NCI-H187 treated with DMSO at 0.1 percent for 48 hours (cell line): Measurements from ENCODE around the gene ICAM5.
"Not testable (repeated sequence)": the region's sequence is repeated elsewhere in the genome, so short reads cannot be mapped to it uniquely, and the experiment has no call there.

ENCODE experiments used
- DNase-seq: peaks from one replicate; lab custom pipeline; 2025; lab: John Stamatoyannopoulos, UW

The ICAM5 gene

DNA sequence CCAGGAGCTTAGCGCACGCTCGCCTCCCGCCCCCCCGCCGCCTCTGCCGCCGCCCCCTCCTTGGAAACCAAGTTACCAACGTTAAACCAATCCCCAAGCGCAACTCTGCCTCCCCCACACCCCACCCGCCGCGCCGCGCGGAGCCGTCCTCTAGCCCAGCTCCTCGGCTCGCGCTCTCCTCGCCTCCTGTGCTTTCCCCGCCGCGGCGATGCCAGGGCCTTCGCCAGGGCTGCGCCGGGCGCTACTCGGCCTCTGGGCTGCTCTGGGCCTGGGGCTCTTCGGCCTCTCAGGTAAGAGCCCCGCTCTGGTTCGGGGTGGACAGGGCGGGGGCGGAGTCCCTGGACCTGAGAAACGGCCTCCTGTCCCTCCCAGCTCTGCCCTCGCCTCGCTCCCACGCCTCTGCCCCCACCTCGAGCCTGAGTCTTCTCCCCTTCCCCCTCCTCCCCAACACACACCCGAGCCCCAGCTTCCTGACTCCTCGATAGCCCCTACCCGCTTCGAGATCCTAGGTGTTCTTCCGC is at the start of gene ICAM5:
TSS of gene ICAM5 (plus strand) at position 117 of the 521 bp plus-strand sequence. CDS start at position 209, 92 bp downstream.
- no peak for DNase-seq

GRCh38 chr19:10241826-10242449 is 47.8 kb upstream of the ICAM5 start:
- DNase-seq, result not testable (repeated sequence)

DNA sequence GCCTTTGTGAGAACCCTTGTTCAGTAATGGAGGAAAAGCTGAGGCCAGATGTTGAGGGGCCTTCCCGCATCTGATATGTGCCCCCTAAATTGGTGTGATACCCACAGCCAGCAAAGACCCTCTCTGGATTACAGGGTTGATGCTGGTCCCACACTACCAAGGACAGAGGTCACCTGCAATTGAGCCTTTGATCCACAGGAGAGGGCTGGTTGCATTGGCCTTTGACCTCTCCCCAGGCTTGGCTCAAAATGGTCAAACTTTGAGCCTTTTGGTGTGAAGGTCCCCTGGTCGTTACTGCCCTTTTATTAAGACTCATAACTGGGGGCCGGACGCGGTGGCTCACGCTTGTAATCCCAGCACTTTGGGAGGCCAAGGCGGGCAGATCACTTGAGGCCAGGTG is 46.1 kb upstream of the ICAM5 start:
- no peak for DNase-seq

DNA sequence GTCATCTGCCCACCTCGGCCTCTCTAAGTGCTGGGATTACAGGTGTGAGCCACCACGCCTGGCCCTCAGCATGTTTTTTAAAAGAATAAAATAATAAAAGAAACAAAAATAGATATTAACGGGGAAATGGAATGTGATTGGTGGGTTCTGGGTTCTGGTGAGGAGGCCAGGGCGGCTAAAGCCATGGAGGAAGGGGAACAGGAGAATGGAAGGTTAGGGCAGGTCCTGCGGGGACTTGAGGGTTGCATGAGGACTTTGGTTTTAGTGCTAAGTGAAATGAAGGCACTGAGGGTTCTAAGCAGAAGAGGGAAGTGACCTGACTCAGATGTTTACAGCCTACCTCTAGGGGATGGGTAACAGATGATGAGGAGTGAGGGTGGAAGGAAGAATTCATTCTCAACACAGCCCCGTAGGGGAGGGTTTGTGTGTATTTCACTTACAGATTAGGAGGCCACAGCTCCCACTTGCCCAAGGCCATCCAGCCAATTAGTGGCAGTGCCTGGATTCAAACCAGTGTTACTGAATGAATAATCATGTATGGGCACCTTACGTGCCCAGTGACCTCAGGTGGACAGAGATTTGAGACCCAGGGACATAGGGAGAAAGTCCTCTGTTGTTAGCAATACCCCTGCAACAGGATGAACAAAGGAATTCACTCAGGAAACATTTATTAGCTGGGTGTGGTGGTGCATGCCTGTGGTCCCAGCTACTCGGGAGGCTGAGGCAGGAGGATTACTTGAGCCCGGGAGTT is 44.4 kb upstream of the ICAM5 start:
- DNase-seq, result no peak

- no peak for DNase-seq
Measured at GRCh38 chr19:10246511-10246910, 43.2 kb upstream of the ICAM5 start.

DNA sequence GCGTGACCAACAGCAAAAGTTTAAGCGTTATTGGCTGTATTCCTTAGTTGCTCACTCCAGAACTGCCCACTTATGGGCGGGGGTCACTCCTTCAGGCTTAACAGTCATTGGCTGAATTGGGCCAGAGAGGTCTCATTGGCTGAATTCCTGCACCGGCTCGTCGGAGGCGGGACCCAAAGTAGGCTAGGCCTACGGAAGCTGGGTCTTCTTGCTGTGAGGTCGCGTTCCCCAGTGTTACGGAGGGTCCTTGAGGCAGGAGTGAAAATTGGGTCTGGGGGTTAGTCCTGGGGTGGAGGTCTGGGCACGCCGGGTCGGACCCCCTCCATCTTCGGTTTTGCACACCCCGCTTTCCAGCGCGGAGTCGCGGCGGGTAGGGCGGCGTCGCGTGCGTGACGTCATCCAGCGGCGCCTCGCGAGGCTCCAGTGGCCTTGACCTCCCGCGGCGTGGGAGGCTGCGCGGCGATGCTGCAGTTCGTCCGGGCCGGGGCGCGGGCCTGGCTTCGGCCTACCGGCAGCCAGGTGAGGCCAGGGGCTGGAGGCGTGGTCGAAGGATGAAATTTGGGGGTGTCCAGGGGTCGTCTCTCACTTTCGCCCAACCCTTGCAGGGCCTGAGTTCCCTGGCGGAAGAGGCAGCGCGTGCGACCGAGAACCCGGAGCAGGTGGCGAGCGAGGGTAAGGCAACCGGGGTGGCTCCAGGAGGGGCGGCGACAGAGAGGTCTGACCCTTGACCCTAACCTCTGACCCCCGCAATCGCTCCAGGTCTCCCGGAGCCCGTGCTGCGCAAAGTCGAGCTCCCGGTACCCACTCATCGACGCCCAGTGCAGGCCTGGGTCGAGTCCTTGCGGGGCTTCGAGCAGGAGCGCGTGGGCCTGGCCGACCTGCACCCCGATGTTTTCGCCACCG is 37.7 kb upstream of the ICAM5 start, which contains the start of gene MRPL4:
TSS of gene MRPL4 (plus strand) at position 423 of the 903 bp plus-strand sequence. CDS start at position 463, 40 bp downstream.
- peak; percentile 80 for DNase-seq

DNA sequence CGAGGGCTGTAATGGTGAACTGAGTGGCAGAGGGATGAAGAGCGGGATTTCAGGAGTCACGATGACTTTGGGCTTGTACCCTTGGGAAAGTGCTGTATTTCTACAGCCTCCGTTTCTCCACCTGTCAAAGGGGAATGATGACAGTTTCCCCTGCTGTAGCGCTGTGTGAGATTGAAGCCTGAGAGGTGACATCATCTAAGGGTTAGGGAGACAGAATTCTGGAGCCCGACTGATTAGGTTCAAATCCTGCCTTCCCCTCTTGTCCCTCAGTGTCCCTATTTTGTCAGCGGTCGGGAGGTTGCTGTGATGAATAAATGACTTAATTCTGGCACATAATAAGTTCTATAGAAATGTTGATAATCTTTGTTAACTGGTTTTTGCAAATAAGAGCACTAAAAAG is 37.0 kb upstream of the ICAM5 start:
- no peak for DNase-seq

DNA sequence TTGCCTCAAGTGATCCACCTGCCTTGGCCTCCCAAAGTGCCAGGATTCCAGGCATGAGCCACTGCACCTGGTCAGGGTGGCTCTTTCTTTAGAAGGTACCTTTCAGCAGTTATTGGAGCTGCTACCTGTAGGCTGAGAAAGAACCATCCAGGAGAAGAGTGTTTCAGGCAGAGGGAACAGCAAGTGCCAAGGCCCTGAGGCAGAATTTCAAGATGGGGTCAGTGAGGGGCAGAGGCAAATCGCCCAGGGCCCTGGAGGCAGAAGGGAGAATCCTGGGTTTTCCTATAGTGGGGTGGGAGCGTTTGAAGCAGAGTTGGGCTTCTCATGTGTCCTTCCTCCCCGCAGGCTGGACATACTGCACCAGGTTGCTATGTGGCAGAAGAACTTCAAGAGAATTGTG is 35.5 kb upstream of the ICAM5 start:
- no peak for DNase-seq

GRCh38 chr19:10255358-10255757 is 34.4 kb upstream of the ICAM5 start:
- DNase-seq, result no peak

GRCh38 chr19:10256551-10256950 is 33.2 kb upstream of the ICAM5 start:
- no peak for DNase-seq

DNA sequence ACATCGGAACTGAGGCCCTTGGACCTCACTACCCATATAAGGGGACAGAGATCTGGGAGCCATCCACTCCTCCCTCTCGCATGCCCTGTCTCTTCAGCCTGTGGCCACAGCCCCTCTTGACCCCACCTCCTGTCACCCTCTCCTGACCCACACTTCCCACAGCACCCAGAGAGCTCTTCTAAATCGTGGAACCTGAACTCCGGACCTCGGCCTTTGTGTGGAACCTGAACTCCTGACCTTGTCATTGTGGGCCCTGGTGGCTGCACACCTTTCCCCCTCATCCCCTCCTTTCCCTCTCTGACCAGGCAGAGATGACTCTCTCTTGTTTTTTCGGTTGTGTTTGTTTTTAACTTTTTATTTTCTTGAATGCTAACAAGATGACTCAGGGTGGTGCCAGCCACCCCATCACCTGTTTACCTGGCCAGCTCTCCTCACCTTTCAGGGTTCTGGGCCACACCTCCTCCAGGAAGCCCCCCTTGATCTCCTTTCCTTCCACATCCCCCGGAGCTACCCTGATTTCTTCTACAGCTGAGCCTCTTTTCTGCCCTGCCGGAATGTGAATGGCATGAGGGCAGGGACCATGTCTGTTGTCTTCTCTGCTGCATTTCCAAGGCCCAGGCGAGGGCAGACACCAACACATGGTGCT is 32.7 kb upstream of the ICAM5 start:
- no peak for DNase-seq

- DNase-seq, result no peak
Measured at GRCh38 chr19:10258080-10258710, 31.6 kb upstream of the ICAM5 start.

GRCh38 chr19:10259162-10259905 is 30.4 kb upstream of the ICAM5 start:
- no peak for DNase-seq

- DNase-seq, result no peak
Measured at GRCh38 chr19:10260141-10260584, 29.6 kb upstream of the ICAM5 start.

- no peak for DNase-seq
Measured at GRCh38 chr19:10262771-10263170, 27.0 kb upstream of the ICAM5 start.

DNA sequence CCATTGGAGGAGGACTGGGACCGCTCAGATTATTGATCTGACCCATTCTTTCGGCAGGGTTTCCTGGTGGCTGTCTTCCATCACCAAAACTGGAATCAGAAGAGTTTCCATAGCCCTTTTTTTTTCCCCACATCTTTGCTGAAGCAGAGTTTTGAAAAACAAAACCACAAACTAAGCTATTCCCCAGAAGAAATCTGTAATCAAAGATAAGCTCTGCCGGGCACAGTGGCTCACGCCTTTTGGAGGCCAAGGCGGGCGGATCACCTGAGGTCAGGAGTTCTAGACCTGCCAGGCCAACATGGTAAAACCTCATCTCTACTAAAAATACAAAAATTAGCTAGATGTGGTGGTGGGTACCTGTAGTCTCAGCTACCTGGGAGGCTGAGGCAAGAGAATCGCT is 23.0 kb upstream of the ICAM5 start:
- DNase-seq, result no peak

- no peak for DNase-seq
Measured at GRCh38 chr19:10268071-10268470, 21.7 kb upstream of the ICAM5 start.

GRCh38 chr19:10269333-10270179 is 20.2 kb upstream of the ICAM5 start:
- DNase-seq, result no peak

GRCh38 chr19:10270180-10270615 is 19.6 kb upstream of the ICAM5 start:
- DNase-seq, result no peak
